IPS-18a (cell line): Measurements from ENCODE around the gene NCAM1.
A peak's percentile ranks its signal among the peaks of the same experiment; 100 is the strongest.

Source experiments
- H3K27ac ChIP-seq: one replicate; pipeline ENCODE4 v1.5.1; 2013; ENCODE audit warnings: low read length
- H3K27me3 ChIP-seq: one replicate; pipeline ENCODE4 v1.6.1; 2013; ENCODE audit warnings: mild to moderate bottlenecking, low read length; ENCODE audit not compliant: control insufficient read depth, insufficient read depth
- H3K36me3 ChIP-seq: one replicate; pipeline ENCODE4 v1.6.1; 2013; ENCODE audit warnings: low read depth, low read length; ENCODE audit not compliant: control insufficient read depth
- H3K4me1 ChIP-seq: one replicate; pipeline ENCODE4 v1.6.1; 2013; ENCODE audit warnings: low read depth, low read length; ENCODE audit not compliant: control insufficient read depth
- H3K4me3 ChIP-seq: one replicate; pipeline ENCODE4 v1.5.1; 2013; ENCODE audit warnings: low read length
- H3K9ac ChIP-seq: one replicate; pipeline ENCODE4 v1.6.1; 2013; ENCODE audit warnings: mild to moderate bottlenecking, low read length, moderate library complexity
- H3K9me3 ChIP-seq: one replicate; pipeline ENCODE4 v1.6.1; 2013; ENCODE audit warnings: low read depth, low read length; ENCODE audit not compliant: control insufficient read depth

Gene NCAM1

DNA sequence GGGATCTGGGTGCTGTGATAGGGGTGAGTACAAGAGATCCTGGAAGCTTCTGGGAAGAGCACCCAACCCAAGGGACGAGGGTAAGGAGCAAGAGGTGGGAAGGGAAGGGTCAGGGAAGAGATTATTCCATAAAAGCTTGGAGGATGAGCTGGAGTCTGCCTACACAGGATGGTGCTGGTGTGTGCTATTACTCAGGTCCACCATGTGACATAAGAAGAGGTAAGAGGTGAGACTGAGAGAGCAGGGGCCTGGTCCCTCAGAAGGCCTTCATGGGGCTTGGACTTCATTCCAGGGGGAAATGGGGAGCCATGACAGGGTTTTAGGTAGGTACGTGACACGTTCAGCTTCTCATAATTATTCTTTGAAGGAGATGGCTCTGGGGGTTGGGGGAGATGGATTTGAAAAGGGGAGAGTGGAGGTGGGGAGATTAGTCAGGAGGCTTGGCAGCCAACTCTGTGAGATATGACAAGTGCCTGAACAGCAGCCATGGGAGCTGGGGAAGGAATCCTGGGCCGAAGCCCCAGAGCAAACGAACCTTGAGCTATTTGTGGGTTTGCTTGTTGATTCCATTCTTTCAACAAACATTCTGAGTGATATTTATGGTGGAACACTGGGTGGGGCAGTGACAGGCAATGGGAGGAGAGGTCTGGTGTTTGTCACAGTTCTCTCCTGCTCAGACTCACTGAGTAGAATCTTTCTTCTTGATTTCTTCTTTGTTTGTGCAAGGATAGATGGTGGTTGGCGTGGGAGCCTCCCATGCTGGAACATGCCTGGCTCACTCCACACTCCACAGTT, 11.2 kb upstream of the NCAM1 start:
- no peak overlapping the region for H3K27ac ChIP-seq
- H3K9me3 ChIP-seq, result no peaks in the 10 kb centered on the region
- no peaks in the 10 kb centered on the region for H3K4me1 ChIP-seq

DNA sequence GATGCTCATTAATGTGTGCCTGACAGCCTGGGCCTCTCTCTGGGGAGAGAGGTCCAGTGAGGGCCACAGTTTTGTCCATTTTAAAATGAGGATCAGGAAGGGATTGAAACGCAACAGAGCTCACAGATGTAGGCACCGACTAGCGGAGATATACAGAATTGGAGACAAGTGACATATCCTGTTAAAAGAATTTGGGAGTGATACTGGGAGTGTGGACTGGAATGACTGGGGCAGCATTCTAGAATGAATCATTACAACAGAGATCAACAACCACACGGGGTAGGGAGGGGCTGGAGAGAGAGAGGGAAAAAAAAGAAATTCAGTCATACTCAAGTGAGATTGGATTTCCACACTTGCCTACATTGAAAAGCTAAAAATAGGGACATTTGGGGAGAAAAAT, 2.5 kb upstream of the NCAM1 start:
- peaks cover 27% of the 10 kb centered on the region for H3K27me3 ChIP-seq
- H3K9ac ChIP-seq, result no peak overlapping the region
- H3K27ac ChIP-seq, result no peak overlapping the region
- H3K4me3 ChIP-seq, result no peak overlapping the region
- no peaks in the 10 kb centered on the region for H3K9me3 ChIP-seq
- H3K4me1 ChIP-seq, result peaks cover 4% of the 10 kb centered on the region
- no peaks in the 10 kb centered on the region for H3K36me3 ChIP-seq

More for the DNA sequence above, 11.2 kb upstream of the NCAM1 start:
- Histone ChIP-seq H3K27me3 (no peaks in the 10 kb centered on the region), H3K4me3 (no peak overlapping the region), H3K36me3 (no peaks in the 10 kb centered on the region), H3K9ac (no peak overlapping the region)

DNA sequence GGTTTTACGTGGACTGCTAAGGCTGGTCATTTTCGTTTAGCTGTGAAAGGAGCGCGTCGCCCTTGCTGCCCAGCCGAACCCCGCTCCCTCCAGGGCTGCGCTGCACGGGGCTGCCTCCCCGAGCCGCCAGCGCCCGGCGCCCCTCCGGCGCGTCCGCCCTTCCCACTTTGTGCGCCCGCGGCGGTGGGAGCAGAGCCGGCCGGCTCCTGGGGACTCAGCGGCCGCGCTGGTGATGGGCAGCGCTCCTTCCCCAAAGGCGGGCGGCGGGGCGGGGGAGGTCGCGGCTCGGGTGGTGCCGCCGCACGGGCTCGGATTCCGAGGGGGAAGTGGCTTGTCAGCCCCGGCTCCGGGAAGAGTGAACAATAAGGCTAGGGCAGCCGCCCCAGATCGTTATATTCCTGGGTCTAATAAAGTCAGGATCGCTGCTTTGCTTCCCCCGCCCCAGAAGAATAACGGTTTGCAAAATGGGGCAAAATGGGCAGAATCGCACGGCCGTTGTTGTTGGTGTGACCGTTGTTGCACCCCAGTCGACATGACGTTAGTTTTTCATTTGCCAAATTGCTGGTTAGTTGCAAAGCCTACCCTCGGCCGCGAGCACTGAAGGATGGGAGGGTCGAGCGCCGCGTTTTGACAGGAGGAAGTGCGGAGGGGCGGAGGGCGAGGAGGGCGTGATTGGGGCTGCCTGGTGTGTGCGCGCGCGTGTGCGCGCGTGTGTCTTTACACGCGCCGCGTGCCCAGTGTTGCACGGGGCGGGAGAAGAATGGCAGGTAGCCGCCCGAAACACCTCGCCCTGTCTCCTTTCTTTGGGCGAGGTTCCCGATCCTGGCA, 745 bp downstream of the NCAM1 start:
- H3K36me3 ChIP-seq, result no peaks in the 10 kb centered on the region
- H3K4me1 ChIP-seq, result peaks cover 4% of the 10 kb centered on the region
- H3K27me3 ChIP-seq, result peaks cover 36% of the 10 kb centered on the region
- no peaks in the 10 kb centered on the region for H3K9me3 ChIP-seq
- H3K4me3 ChIP-seq, result peak overlapping the region; percentile 91
- no peak overlapping the region for H3K9ac ChIP-seq
- H3K27ac ChIP-seq, result no peak overlapping the region

DNA sequence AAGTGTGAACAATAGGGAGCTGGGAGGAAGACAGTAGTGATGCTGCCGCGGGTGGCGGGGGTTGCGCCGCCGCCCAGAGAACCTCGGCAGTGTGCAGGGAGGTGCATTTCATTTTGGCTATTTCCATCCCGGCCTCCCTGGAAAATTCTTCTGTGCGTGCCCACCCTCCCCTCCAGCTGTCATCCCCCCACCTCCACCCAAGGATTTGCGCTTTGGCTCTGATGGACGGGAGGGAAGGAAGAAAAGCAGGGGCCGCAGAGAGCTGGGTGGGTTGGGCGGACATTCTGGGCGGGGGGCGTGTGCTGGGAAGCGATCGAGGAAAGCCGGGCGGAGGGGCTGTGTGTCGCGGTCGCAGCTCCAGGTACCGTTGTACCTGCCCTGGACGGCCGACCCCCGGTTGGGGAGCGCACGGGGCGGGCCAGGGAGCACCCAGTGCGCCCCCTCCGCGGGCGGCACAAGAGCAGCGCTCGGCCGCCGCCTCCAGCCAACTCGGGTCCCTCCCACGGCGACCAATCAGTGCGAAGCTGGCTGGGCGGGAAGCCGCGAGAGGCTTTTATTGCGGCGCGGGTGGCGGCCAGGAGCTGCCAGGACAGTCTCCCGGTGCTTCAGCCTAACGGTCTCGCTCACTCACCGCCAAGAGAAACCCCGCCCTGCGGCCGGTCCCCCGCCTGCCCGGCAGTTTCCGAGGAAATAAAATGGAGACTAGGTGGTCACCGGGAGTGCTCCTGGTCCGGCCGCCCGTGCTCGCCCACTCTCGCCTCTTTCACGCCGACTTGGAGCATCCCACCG, 1.6 kb downstream of the NCAM1 start:
- peaks cover 4% of the 10 kb centered on the region for H3K4me1 ChIP-seq
- no peaks in the 10 kb centered on the region for H3K36me3 ChIP-seq
- no peak overlapping the region for H3K9ac ChIP-seq
- H3K4me3 ChIP-seq, result peak overlapping the region; percentile 91
- H3K27me3 ChIP-seq, result peaks cover 36% of the 10 kb centered on the region
- H3K9me3 ChIP-seq, result no peaks in the 10 kb centered on the region
- no peak overlapping the region for H3K27ac ChIP-seq

DNA sequence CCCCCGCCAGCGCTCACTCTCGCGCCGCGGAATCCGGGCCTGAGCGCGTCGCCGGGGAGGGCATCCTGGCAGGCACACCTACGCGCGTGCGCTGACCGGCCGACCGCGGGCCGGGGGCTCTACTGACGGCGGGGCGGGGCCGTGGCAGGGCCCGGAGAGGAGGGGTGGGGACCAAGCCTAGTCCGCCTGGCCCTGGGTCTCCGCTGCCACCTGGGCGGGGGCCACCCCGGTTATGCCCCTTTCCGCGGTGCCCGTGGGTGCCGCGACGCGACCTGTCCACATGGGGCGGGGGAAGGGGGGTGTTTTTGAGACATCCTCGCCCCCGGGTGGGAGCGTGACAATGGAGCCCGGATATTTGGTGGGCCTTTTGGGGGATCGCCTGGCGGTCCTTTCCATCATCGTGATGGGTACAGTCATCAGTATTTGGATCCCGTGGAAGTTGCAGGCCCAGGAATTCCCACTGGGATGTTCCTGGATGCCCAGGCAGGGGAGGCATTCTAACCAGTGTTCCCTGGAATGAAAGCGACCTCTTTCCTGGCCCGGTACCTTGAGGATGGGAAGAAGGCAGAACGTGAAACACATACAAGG, 2.2 kb downstream of the NCAM1 start:
- peaks cover 4% of the 10 kb centered on the region for H3K4me1 ChIP-seq
- H3K27me3 ChIP-seq, result peaks cover 36% of the 10 kb centered on the region
- H3K9me3 ChIP-seq, result no peaks in the 10 kb centered on the region
- no peaks in the 10 kb centered on the region for H3K36me3 ChIP-seq
- no peak overlapping the region for H3K27ac ChIP-seq
- H3K4me3 ChIP-seq, result peak overlapping the region; percentile 91
- H3K9ac ChIP-seq, result no peak overlapping the region

DNA sequence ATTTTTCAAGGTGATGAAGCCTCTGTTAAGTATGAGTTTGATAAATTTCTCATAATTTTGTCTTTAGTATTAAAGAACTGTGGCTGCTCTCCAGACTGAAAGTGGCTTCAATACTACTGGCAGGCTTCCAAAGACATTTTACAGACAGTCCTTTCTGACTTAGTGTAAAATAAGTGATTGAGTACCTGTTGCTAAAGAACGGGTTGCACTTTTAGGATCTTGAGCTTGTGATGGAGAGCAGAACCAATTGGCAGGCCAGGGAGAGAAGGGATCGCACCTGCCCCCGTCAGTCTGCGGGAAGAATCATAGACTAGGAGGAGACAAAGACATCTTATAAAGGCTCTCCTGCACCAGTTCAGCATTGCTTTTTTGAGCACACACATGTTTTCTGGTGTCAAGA, 4.4 kb downstream of the NCAM1 start:
- Histone ChIP-seq H3K36me3 (no peaks in the 10 kb centered on the region), H3K4me3 (no peak overlapping the region), H3K9me3 (no peaks in the 10 kb centered on the region), H3K27ac (no peak overlapping the region), H3K9ac (no peak overlapping the region), H3K4me1 (peaks cover 3% of the 10 kb centered on the region), H3K27me3 (peaks cover 31% of the 10 kb centered on the region)

DNA sequence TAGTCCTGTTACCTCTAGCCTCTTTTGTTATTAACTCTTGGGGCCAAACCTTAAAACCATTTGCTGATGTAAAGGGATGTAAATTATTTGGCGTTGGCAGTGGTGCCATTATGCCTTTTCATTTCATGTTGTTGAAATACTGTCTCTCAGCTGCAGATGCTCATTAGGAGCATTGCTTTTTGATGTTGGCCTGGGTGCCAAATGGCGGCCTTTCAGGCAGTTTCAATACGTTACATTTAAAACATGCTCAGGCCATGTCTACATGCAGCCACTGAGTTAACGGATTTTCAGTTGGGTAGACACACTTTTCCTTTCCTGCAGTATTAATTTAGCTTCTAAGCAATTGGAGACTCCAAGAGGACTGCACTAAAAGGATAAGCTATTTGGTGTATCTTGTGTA, 5.3 kb downstream of the NCAM1 start:
- Histone ChIP-seq H3K27me3 (peaks cover 28% of the 10 kb centered on the region), H3K4me3 (no peak overlapping the region), H3K4me1 (no peaks in the 10 kb centered on the region), H3K9ac (no peak overlapping the region), H3K36me3 (no peaks in the 10 kb centered on the region), H3K9me3 (no peaks in the 10 kb centered on the region), H3K27ac (no peak overlapping the region)

DNA sequence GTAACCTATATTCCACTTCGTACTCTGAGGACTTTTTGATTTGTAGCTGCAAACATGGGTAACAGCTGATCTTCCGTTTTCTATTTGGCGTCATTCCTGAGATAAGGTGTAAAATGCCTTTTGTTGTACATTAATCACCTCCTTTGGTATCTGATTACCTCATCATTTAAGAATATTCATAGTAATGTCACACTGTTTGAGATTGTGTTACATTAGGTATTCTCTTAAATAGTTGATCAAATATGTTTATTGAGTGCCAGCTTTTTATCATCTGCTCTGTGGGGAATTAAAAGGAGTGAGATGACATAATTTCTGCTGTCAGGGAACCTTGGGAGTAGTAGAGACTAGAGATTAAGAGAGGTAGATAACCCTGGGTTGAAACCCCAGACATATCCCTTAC, 5.9 kb downstream of the NCAM1 start:
- no peaks in the 10 kb centered on the region for H3K9me3 ChIP-seq
- peaks cover 25% of the 10 kb centered on the region for H3K27me3 ChIP-seq
- H3K4me1 ChIP-seq, result no peaks in the 10 kb centered on the region
- H3K27ac ChIP-seq, result no peak overlapping the region
- no peak overlapping the region for H3K4me3 ChIP-seq
- H3K9ac ChIP-seq, result no peak overlapping the region
- no peaks in the 10 kb centered on the region for H3K36me3 ChIP-seq

DNA sequence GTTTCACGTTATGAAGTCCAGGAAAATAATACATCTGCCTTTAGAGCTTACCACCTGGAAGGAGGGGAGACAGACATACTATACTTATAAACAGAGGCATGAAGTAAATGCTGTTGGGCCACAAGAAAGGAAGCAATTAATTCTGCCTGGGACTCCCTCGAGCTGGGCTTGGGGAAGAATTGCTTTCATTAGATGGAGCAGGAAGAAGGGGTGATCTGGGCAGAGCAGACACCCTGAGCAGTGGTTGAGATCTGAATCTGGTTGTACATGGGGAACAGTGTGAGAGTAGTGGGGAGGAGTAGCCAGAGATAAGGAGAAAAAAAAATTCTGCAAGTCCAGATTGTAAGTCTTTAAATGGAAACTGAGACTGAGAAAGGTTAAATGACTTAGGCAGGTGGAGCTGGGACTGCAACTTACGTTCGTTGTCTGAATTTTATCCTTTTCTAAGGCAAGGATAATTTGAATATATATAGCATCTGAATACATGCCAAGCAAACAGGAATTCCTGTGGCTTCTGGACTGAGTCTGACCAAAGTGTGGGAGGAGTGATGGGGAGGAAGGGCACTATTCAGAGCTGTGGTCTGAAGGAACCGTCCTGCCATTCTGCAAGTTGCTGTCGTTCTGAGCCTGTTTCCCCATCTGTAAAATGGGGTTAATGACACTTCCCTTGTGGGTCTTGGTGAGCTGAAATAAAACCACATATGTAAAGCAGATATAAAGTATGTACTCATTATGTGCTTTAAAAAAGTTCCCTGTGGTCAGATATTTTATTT, 7.9 kb downstream of the NCAM1 start:
- no peak overlapping the region for H3K27ac ChIP-seq
- H3K36me3 ChIP-seq, result no peaks in the 10 kb centered on the region
- H3K4me1 ChIP-seq, result no peaks in the 10 kb centered on the region
- no peak overlapping the region for H3K9ac ChIP-seq
- peaks cover 5% of the 10 kb centered on the region for H3K27me3 ChIP-seq
- H3K9me3 ChIP-seq, result no peaks in the 10 kb centered on the region
- no peak overlapping the region for H3K4me3 ChIP-seq

DNA sequence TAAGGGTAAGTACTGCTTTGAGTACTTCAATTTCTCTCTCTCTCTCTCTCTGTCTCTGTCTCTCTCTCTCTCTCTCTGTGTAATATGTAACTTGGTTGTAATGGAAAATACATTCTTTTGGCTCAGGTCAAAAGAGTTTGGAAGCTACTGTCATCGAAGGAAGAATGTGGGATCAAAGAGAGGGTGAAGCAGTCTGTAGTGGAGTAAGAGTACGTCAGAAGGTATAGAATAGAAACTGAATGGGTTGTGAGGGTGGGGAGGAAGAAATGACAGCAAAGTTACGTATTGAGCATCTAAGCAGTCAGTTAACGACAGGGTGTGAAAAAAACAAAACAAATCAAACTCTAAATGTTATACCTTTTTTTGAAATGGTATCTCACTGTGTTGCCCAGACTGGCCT, 10.0 kb downstream of the NCAM1 start:
- Histone ChIP-seq H3K4me3 (no peak overlapping the region), H3K9ac (no peak overlapping the region), H3K27ac (no peak overlapping the region), H3K4me1 (no peaks in the 10 kb centered on the region), H3K9me3 (no peaks in the 10 kb centered on the region), H3K27me3 (no peaks in the 10 kb centered on the region), H3K36me3 (no peaks in the 10 kb centered on the region)
